HG03025 (cell line): ENCODE measurements around the gene SART3.

Source experiments
- ATAC-seq: cut with Tn5 transposase; IDR thresholded peaks from one replicate; pipeline ENCODE4 v1.9.1; 2021; ENCODE audit warnings: mild to moderate bottlenecking, moderate library complexity; ENCODE audit not compliant: unreplicated experiment, low FRiP score

SART3 gene

GRCh38 chr12:108526482-108527165 is 34.3 kb downstream of the SART3 start:
- no peak for ATAC-seq

- ATAC-seq = no peak
Observed at GRCh38 chr12:108525681-108526080, 35.3 kb downstream of the SART3 start.

GRCh38 chr12:108523365-108523764 is 37.6 kb downstream of the SART3 start:
- no peak for ATAC-seq

GRCh38 chr12:108519558-108519957 is 41.4 kb downstream of the SART3 start:
- no peak for ATAC-seq

GRCh38 chr12:108518716-108519496 is 42.1 kb downstream of the SART3 start:
- ATAC-seq = no peak

- no peak for ATAC-seq
Observed at GRCh38 chr12:108518101-108518715, 42.8 kb downstream of the SART3 start.

- ATAC-seq = no peak
Observed at GRCh38 chr12:108517288-108518100, 43.5 kb downstream of the SART3 start.

GRCh38 chr12:108516511-108517275 is 44.3 kb downstream of the SART3 start:
- no peak for ATAC-seq

GRCh38 chr12:108515916-108516315 is 45.1 kb downstream of the SART3 start:
- ATAC-seq = no peak

- peak; percentile 80 for ATAC-seq
Observed at GRCh38 chr12:108514973-108515814, 45.8 kb downstream of the SART3 start, which contains the start of gene FICD. Gene FICD (plus strand): TSS chr12:108515277. CDS start chr12:108516973, 1,696 bp downstream.

GRCh38 chr12:108514468-108514972 is 46.5 kb downstream of the SART3 start:
- peak; percentile 15 for ATAC-seq

- ATAC-seq = no peak
Observed at GRCh38 chr12:108511633-108512540, 49.1 kb downstream of the SART3 start.

GRCh38 chr12:108510836-108511235 is 50.1 kb downstream of the SART3 start:
- ATAC-seq = no peak

- no peak for ATAC-seq
Observed at GRCh38 chr12:108509806-108510205, 51.2 kb downstream of the SART3 start.

- ATAC-seq = no peak
Observed at GRCh38 chr12:108507971-108508642, 52.9 kb downstream of the SART3 start.

- no peak for ATAC-seq
Observed at GRCh38 chr12:108505129-108505528, 55.8 kb downstream of the SART3 start.

GRCh38 chr12:108502922-108503321 is 58.1 kb downstream of the SART3 start:
- no peak for ATAC-seq
